HEK293T (cell line): ENCODE results near the gene ABCC2.

Experiments
- ARNT ChIP-seq: fragments of 450-650 bp; IDR thresholded peaks from 2 replicates; pipeline ENCODE4 v1.6.1; 2017; ENCODE audit warnings: mild to moderate bottlenecking
- BHLHE40 ChIP-seq: fragments of 450-650 bp; IDR thresholded peaks from 2 replicates; pipeline ENCODE4 v1.6.1; 2016; ENCODE audit warnings: mild to moderate bottlenecking, moderate library complexity, borderline replicate concordance
- FOXK2 ChIP-seq: fragments of 450-650 bp; IDR thresholded peaks from 2 replicates; pipeline ENCODE4 v1.6.1; 2016; ENCODE audit warnings: mild to moderate bottlenecking
- FOXM1 ChIP-seq: fragments of 450-650 bp; IDR thresholded peaks from 2 replicates; pipeline ENCODE4 v1.6.1; 2017; ENCODE audit warnings: mild to moderate bottlenecking, borderline replicate concordance
- HDGF ChIP-seq: fragments of 450-650 bp; IDR thresholded peaks from 2 replicates; pipeline ENCODE4 v1.6.1; 2017; ENCODE audit warnings: antibody characterized with exemption, borderline replicate concordance
- SP1 ChIP-seq: fragments of 450-650 bp; IDR thresholded peaks from 2 replicates; pipeline ENCODE4 v1.6.1; 2017
- TARDBP ChIP-seq: fragments of 450-650 bp; IDR thresholded peaks from 2 replicates; pipeline ENCODE4 v1.6.1; 2016
- ZNF384 ChIP-seq: fragments of 450-650 bp; IDR thresholded peaks from 2 replicates; pipeline ENCODE4 v1.6.1; 2016

GRCh38 chr10:99836711-99837110, 54.3 kb downstream of the ABCC2 start:
- TF ChIP-seq HDGF (no peak), ZNF384 (no peak), SP1 (no peak), FOXK2 (no peak), TARDBP (no peak), BHLHE40 (no peak), ARNT (no peak), FOXM1 (no peak)
